GM12892 (cell line): ENCODE data around the gene REM2.

Experiments used
- POLR2A ChIP-seq: IDR thresholded peaks from 2 replicates; pipeline ENCODE4 v1.6.1; 2011; ENCODE audit warnings: low read depth, low read length, control low read depth
- POLR2AphosphoS5 ChIP-seq: IDR thresholded peaks from 2 replicates; pipeline ENCODE4 v1.6.1; 2011; ENCODE audit warnings: low read depth, low read length, control low read depth

GRCh38 chr14:22875003-22875747, 7.8 kb upstream of the REM2 start:
- TF ChIP-seq POLR2AphosphoS5 (no peak), POLR2A (no peak)
